Left ventricle myocardium inferior (tissue), 1 donor: Measurements from ENCODE around the gene SMG9. TPM values are rescaled to one million over a fixed set of nuclear protein-coding genes. Genes with fewer than 3 reads are reported as not detected.

Experiments used
- DNase-seq: peaks from one replicate; pipeline ENCODE4 v3.0.0-alpha.2; 2020
- H3K27ac ChIP-seq: fragments of 200-600 bp; replicated peaks from 2 replicates; pipeline ENCODE4 v1.8.0; 2021
- H3K27me3 ChIP-seq: fragments of 200-600 bp; 2 replicates; pipeline ENCODE4 v1.8.0; 2021; ENCODE audit warnings: low read depth
- H3K36me3 ChIP-seq: fragments of 200-600 bp; 2 replicates; pipeline ENCODE4 v1.8.0; 2021
- H3K4me1 ChIP-seq: fragments of 200-600 bp; 2 replicates; pipeline ENCODE4 v1.8.0; 2021
- H3K4me3 ChIP-seq: fragments of 200-600 bp; 2 replicates; pipeline ENCODE4 v1.8.0; 2021; ENCODE audit warnings: mild to moderate bottlenecking, moderate library complexity
- H3K9me3 ChIP-seq: fragments of 200-600 bp; replicated peaks from 2 replicates; pipeline ENCODE4 v1.8.0; 2021
- CTCF ChIP-seq: fragments of 200-600 bp; IDR thresholded peaks from 2 replicates; pipeline ENCODE4 v1.8.0; 2021; ENCODE audit warnings: antibody characterized with exemption, mild to moderate bottlenecking, borderline replicate concordance
- intact Hi-C: fragments of 100-400 bp; cut with micrococcal nuclease; formaldehyde crosslinking; loops from one replicate; pipeline ENCODE4 v1.11.0; 2022
- total RNA-seq: library from RNA; stranded (reverse); fragmentation: NEBNext Ultra II Directional; extraction: Animal tissue kit (Norgen Biotek cat#: 25700); gene quantifications from one replicate; pipeline ENCODE4 v1.2.1, GENCODE V29; 2021
- donor health status: DM: no; HTN: yes; CAD: no; lungs with severe emphysema.

SMG9 gene
- total RNA-seq, 1 donor from 2014 or later, result 18.9 TPM

GRCh38 chr19:43789029-43789428 is 34.3 kb upstream of the SMG9 start:
- Histone ChIP-seq H3K4me3 (no peak overlapping the region), H3K27ac (no peak overlapping the region), H3K27me3 (peaks cover 37% of the 10 kb centered on the region), H3K36me3 (no peaks in the 10 kb centered on the region), H3K4me1 (peaks cover 4% of the 10 kb centered on the region), H3K9me3 (no peaks in the 10 kb centered on the region)
- intact Hi-C loops, result no loop called here
- DNase-seq, result no peak
- TF ChIP-seq CTCF, result no peak

- Histone ChIP-seq H3K27me3 (peaks cover 40% of the 10 kb centered on the region), H3K36me3 (no peaks in the 10 kb centered on the region), H3K9me3 (no peaks in the 10 kb centered on the region), H3K27ac (no peak overlapping the region), H3K4me3 (no peak overlapping the region), H3K4me1 (peaks cover 4% of the 10 kb centered on the region)
- no peak for DNase-seq
- intact Hi-C loops, result no loop called here
- TF ChIP-seq CTCF, result no peak
These were observed 31.9 kb upstream of the SMG9 start for GRCh38 chr19:43786665-43787064.

GRCh38 chr19:43784981-43785808 is 30.4 kb upstream of the SMG9 start:
- Histone ChIP-seq H3K27ac (no peak overlapping the region), H3K4me3 (no peak overlapping the region), H3K27me3 (peaks cover 46% of the 10 kb centered on the region), H3K4me1 (peaks cover 4% of the 10 kb centered on the region), H3K9me3 (no peaks in the 10 kb centered on the region), H3K36me3 (no peaks in the 10 kb centered on the region)
- intact Hi-C loops, result loop anchor here (5.0 kb wide), 1 partner anchor 38 kb away; no protein-coding TSS in a partner anchor
- no peak for DNase-seq
- TF ChIP-seq CTCF, result peak; percentile 99

- no peak for DNase-seq
- no peak for TF ChIP-seq CTCF
- H3K27ac ChIP-seq, result no peak overlapping the region
- no peaks in the 10 kb centered on the region for H3K36me3 ChIP-seq
- no peaks in the 10 kb centered on the region for H3K9me3 ChIP-seq
- H3K4me3 ChIP-seq, result no peak overlapping the region
- H3K27me3 ChIP-seq, result peaks cover 46% of the 10 kb centered on the region
- peaks cover 6% of the 10 kb centered on the region for H3K4me1 ChIP-seq
- intact Hi-C loops, result loop anchor here (5.0 kb wide), 1 partner anchor 37 kb away; no protein-coding TSS in a partner anchor
These were observed 29.6 kb upstream of the SMG9 start for GRCh38 chr19:43784241-43784980.

- H3K4me3 ChIP-seq, result no peak overlapping the region
- peaks cover 13% of the 10 kb centered on the region for H3K4me1 ChIP-seq
- peaks cover 53% of the 10 kb centered on the region for H3K27me3 ChIP-seq
- H3K27ac ChIP-seq, result no peak overlapping the region
- H3K9me3 ChIP-seq, result no peaks in the 10 kb centered on the region
- intact Hi-C loops, result loop anchor here (5.0 kb wide), 1 partner anchor 36 kb away; no protein-coding TSS in a partner anchor
- no peaks in the 10 kb centered on the region for H3K36me3 ChIP-seq
- no peak for TF ChIP-seq CTCF
- DNase-seq, result no peak
These were observed 28.9 kb upstream of the SMG9 start for GRCh38 chr19:43783636-43784035.
